Muscle of arm (tissue), 12 donors: ENCODE measurements around the gene SIGLEC6. TPM values are rescaled to one million over a fixed set of nuclear protein-coding genes. Genes with fewer than 3 reads are reported as not detected.

Experiments
- DNase-seq: peaks from one replicate; pipeline ENCODE4 v3.0.0-alpha.2; 2013
- polyA plus RNA-seq, 12 donors: library from polyadenylated mRNA; unstranded; fragments of 120-200 nt; gene quantifications; one replicate each; pipeline ENCODE4 v1.2.1, GENCODE V29; 2013; ENCODE audit not compliant: insufficient read length in 12 of 12

The SIGLEC6 gene
- polyA plus RNA-seq, 12 donors, result 0.13 to 0.70 (median 0.22) TPM; not detected in 4

- DNase-seq, result no peak
Measured at GRCh38 chr19:51548891-51549305, 17.4 kb upstream of the SIGLEC6 start.

- no peak for DNase-seq
Measured at GRCh38 chr19:51548213-51548651, 16.8 kb upstream of the SIGLEC6 start.

GRCh38 chr19:51547397-51548212 lies 16.1 kb upstream of the SIGLEC6 start:
- no peak for DNase-seq

GRCh38 chr19:51546650-51547396 lies 15.4 kb upstream of the SIGLEC6 start:
- no peak for DNase-seq

- no peak for DNase-seq
Measured at GRCh38 chr19:51546107-51546649, 14.7 kb upstream of the SIGLEC6 start.

- no peak for DNase-seq
Measured at GRCh38 chr19:51544038-51544437, 12.6 kb upstream of the SIGLEC6 start.

- DNase-seq, result no peak
Measured at GRCh38 chr19:51542699-51543098, 11.2 kb upstream of the SIGLEC6 start.

GRCh38 chr19:51541458-51542357 lies 10.2 kb upstream of the SIGLEC6 start:
- no peak for DNase-seq

GRCh38 chr19:51539821-51540366 lies 8.4 kb upstream of the SIGLEC6 start:
- no peak for DNase-seq

- no peak for DNase-seq
Measured at GRCh38 chr19:51535535-51535934, 4.1 kb upstream of the SIGLEC6 start.

- no peak for DNase-seq
Measured at GRCh38 chr19:51530616-51531015, 854 bp downstream of the SIGLEC6 start.

GRCh38 chr19:51529301-51529700 lies 2.2 kb downstream of the SIGLEC6 start:
- no peak for DNase-seq

GRCh38 chr19:51525651-51526050 lies 5.8 kb downstream of the SIGLEC6 start:
- DNase-seq, result no peak

GRCh38 chr19:51524666-51525264 lies 6.7 kb downstream of the SIGLEC6 start:
- DNase-seq, result no peak

GRCh38 chr19:51521781-51522180 lies 9.7 kb downstream of the SIGLEC6 start:
- DNase-seq, result no peak

- DNase-seq, result no peak
Measured at GRCh38 chr19:51521357-51521756, 10.1 kb downstream of the SIGLEC6 start.

GRCh38 chr19:51520728-51521127 lies 10.7 kb downstream of the SIGLEC6 start:
- DNase-seq, result no peak

GRCh38 chr19:51514866-51515481 lies 16.5 kb downstream of the SIGLEC6 start:
- peak; percentile 37 for DNase-seq

GRCh38 chr19:51513968-51514367 lies 17.5 kb downstream of the SIGLEC6 start:
- no peak for DNase-seq

- DNase-seq, result no peak
Measured at GRCh38 chr19:51511353-51511752, 20.1 kb downstream of the SIGLEC6 start.
